Activated CD4-positive, alpha-beta memory T cell treated with anti-CD3 and anti-CD28 coated beads, Interleukin-2, amount 10 ng/mL, durations not matched to agents 7 days and 5 days (primary cell): ENCODE measurements around the gene ANKRD12. TPM values are rescaled to one million over a fixed set of nuclear protein-coding genes. Genes with fewer than 3 reads are reported as not detected.

Experiments used
- CTCF ChIA-PET: fragments of 350-600 bp; sonication (Branson Sonifier 250); formaldehyde crosslinking; loops from one replicate; lab custom pipeline; 2021; ENCODE audit warnings: antibody characterized with exemption, inconsistent platforms; lab: Charles Lee
- POLR2A ChIA-PET: fragments of 350-600 bp; sonication (Branson Sonifier 250); formaldehyde crosslinking; loops from one replicate; lab custom pipeline; 2021; ENCODE audit warnings: antibody characterized with exemption; lab: Charles Lee
- DNase-seq: peaks from one replicate; pipeline ENCODE4 v3.0.0-alpha.2; 2020
- H3K27ac Mint-ChIP-seq: one replicate; pipeline ENCODE4 v1.8.0; 2021; ENCODE audit warnings: mild to moderate bottlenecking, mixed read lengths
- H3K27me3 Mint-ChIP-seq: one replicate; pipeline ENCODE4 v1.8.0; 2021; ENCODE audit warnings: mixed read lengths
- H3K36me3 Mint-ChIP-seq: one replicate; pipeline ENCODE4 v1.8.0; 2021; ENCODE audit warnings: low read depth, mixed read lengths
- H3K4me1 Mint-ChIP-seq: one replicate; pipeline ENCODE4 v1.8.0; 2021; ENCODE audit warnings: mixed read lengths
- H3K4me3 Mint-ChIP-seq: one replicate; pipeline ENCODE4 v1.8.0; 2021; ENCODE audit warnings: mild to moderate bottlenecking, mixed read lengths
- H3K9me3 Mint-ChIP-seq: one replicate; pipeline ENCODE4 v1.8.0; 2021; ENCODE audit warnings: mixed read lengths
- total RNA-seq, 2 experiments: library from RNA; stranded (reverse); gene quantifications; one replicate each; pipeline ENCODE4 v1.2.3, GENCODE V29; 2021

ANKRD12 gene
- total RNA-seq, 2 experiments from 2014 or later, result 103 to 111 TPM

DNA sequence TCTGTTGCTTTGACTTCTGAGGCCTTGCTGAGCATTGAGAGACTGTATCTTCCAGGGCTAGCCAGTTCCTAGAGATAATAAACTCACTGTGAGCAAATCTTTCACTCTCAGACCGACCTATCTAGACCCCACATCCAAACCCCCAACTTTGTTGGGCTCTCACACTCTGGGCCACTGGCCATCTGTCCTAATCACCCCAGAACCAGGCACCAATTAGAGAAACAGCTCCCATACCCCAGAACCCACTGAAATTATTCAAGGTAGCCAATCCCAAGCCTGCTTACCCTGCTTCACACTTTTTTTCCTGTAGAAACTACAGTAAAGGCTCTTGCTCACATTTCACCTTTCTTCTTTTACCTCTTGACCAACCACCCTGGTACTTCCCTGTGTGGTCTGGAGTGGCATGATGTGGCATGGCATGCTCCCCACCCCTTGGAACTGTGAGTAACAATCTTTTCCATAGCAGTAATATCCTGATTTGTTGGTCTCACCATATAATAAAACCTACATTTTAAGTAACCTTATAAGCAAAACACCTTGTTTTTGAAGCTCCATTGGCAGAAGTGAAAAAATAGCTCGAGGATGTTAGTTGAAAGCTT lies 55.2 kb downstream of the ANKRD12 start:
- Mint-ChIP-seq H3K36me3 (peaks cover 73% of the 10 kb centered on the region), H3K9me3 (no peaks in the 10 kb centered on the region), H3K27me3 (no peaks in the 10 kb centered on the region), H3K4me3 (no peak overlapping the region), H3K27ac (no peak overlapping the region), H3K4me1 (peaks cover 12% of the 10 kb centered on the region)
- POLR2A ChIA-PET, result no interaction called here
- CTCF ChIA-PET, result no interaction called here
- no peak for DNase-seq

DNA sequence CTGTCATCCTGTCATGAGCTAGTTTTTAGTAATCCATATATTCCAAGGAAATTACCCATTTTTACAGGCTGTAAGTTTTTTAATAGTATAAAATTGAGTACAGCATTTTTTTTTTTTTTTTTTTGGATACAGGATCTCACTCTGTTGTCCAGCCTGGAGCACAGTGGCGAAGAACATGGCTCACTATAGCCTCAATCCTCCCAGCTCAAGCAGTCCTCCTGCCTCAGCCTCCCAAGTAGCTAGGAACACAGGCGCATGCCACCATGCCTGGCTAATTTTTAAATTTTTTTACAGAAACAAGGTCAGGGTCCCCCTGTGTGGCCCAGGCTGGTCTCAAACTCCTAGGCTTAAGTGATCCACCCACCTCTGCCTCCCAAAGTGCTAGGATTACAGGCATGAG lies 56.5 kb downstream of the ANKRD12 start:
- Mint-ChIP-seq H3K36me3 (peaks cover 68% of the 10 kb centered on the region), H3K9me3 (no peaks in the 10 kb centered on the region), H3K4me3 (no peak overlapping the region), H3K27ac (no peak overlapping the region), H3K27me3 (no peaks in the 10 kb centered on the region), H3K4me1 (peaks cover 12% of the 10 kb centered on the region)
- ChIA-PET POLR2A (interaction anchor here (0.7 kb wide), 1 partner anchor 137 kb away, joined by 3 read pairs; no protein-coding TSS in a partner anchor), CTCF (interaction anchor here (0.6 kb wide), 1 partner anchor 203 kb away, joined by 3 read pairs; no protein-coding TSS in a partner anchor)
- DNase-seq, result no peak

GRCh38 chr18:9196568-9196967 lies 60.0 kb downstream of the ANKRD12 start:
- Mint-ChIP-seq H3K36me3 (peaks cover 47% of the 10 kb centered on the region), H3K27me3 (no peaks in the 10 kb centered on the region), H3K4me3 (no peak overlapping the region), H3K27ac (no peak overlapping the region), H3K4me1 (peaks cover 12% of the 10 kb centered on the region), H3K9me3 (no peaks in the 10 kb centered on the region)
- DNase-seq, result no peak
- ChIA-PET POLR2A (no interaction called here), CTCF (interaction anchor here (0.9 kb wide), 1 partner anchor 9 kb away, joined by 3 read pairs; no protein-coding TSS in a partner anchor)

- ChIA-PET POLR2A (no interaction called here), CTCF (no interaction called here)
- no peaks in the 10 kb centered on the region for H3K9me3 Mint-ChIP-seq
- H3K4me3 Mint-ChIP-seq, result no peak overlapping the region
- peaks cover 2% of the 10 kb centered on the region for H3K4me1 Mint-ChIP-seq
- no peaks in the 10 kb centered on the region for H3K27me3 Mint-ChIP-seq
- H3K36me3 Mint-ChIP-seq, result peaks cover 44% of the 10 kb centered on the region
- DNase-seq, result no peak
- no peak overlapping the region for H3K27ac Mint-ChIP-seq
These were observed 63.1 kb downstream of the ANKRD12 start for GRCh38 chr18:9199681-9200080.

- DNase-seq, result no peak
- ChIA-PET CTCF (no interaction called here), POLR2A (no interaction called here)
- no peaks in the 10 kb centered on the region for H3K27me3 Mint-ChIP-seq
- no peaks in the 10 kb centered on the region for H3K9me3 Mint-ChIP-seq
- no peak overlapping the region for H3K4me3 Mint-ChIP-seq
- H3K27ac Mint-ChIP-seq, result no peak overlapping the region
- no peaks in the 10 kb centered on the region for H3K4me1 Mint-ChIP-seq
- peaks cover 37% of the 10 kb centered on the region for H3K36me3 Mint-ChIP-seq
These were observed 64.6 kb downstream of the ANKRD12 start for GRCh38 chr18:9201224-9201623.

DNA sequence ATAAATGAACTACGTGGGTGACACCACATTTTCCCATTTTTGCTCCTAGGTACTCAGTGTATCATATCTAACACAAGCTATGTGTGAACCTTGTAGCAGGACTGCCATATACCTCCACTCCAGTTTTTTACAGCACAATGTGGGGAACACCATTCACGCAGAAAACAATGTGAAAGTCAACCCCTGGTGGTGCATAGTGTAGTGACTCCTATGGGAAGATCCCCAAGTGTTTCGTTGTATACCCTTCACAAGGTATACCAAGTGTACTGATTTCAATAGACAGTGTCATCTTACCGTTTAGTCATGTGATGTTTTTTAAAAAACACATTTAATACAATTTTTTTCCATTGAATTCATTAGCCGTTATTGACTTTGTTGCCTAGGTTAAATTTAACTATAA lies 68.1 kb downstream of the ANKRD12 start:
- H3K4me3 Mint-ChIP-seq, result no peak overlapping the region
- CTCF ChIA-PET, result interaction anchor here (1.1 kb wide), 1 partner anchor 7 kb away, joined by 3 read pairs; no protein-coding TSS in a partner anchor
- peaks cover 47% of the 10 kb centered on the region for H3K36me3 Mint-ChIP-seq
- no peaks in the 10 kb centered on the region for H3K27me3 Mint-ChIP-seq
- POLR2A ChIA-PET, result no interaction called here
- no peak for DNase-seq
- H3K4me1 Mint-ChIP-seq, result peaks cover 2% of the 10 kb centered on the region
- H3K9me3 Mint-ChIP-seq, result no peaks in the 10 kb centered on the region
- no peak overlapping the region for H3K27ac Mint-ChIP-seq

- Mint-ChIP-seq H3K4me3 (no peak overlapping the region), H3K27me3 (no peaks in the 10 kb centered on the region), H3K4me1 (peaks cover 8% of the 10 kb centered on the region), H3K9me3 (no peaks in the 10 kb centered on the region), H3K27ac (no peak overlapping the region), H3K36me3 (peaks cover 48% of the 10 kb centered on the region)
- no peak for DNase-seq
- POLR2A ChIA-PET, result no interaction called here
- CTCF ChIA-PET, result no interaction called here
These were observed 69.8 kb downstream of the ANKRD12 start for GRCh38 chr18:9206421-9206820.

- H3K4me3 Mint-ChIP-seq, result no peak overlapping the region
- H3K27ac Mint-ChIP-seq, result no peak overlapping the region
- peaks cover 14% of the 10 kb centered on the region for H3K4me1 Mint-ChIP-seq
- ChIA-PET POLR2A (no interaction called here), CTCF (no interaction called here)
- H3K27me3 Mint-ChIP-seq, result no peaks in the 10 kb centered on the region
- no peak for DNase-seq
- peaks cover 51% of the 10 kb centered on the region for H3K36me3 Mint-ChIP-seq
- H3K9me3 Mint-ChIP-seq, result no peaks in the 10 kb centered on the region
These were observed 72.7 kb downstream of the ANKRD12 start for GRCh38 chr18:9209279-9209678.

- H3K27me3 Mint-ChIP-seq, result no peaks in the 10 kb centered on the region
- no peak for DNase-seq
- peaks cover 14% of the 10 kb centered on the region for H3K4me1 Mint-ChIP-seq
- H3K36me3 Mint-ChIP-seq, result peaks cover 55% of the 10 kb centered on the region
- POLR2A ChIA-PET, result no interaction called here
- H3K4me3 Mint-ChIP-seq, result no peak overlapping the region
- no peak overlapping the region for H3K27ac Mint-ChIP-seq
- no peaks in the 10 kb centered on the region for H3K9me3 Mint-ChIP-seq
- CTCF ChIA-PET, result no interaction called here
These were observed 74.4 kb downstream of the ANKRD12 start for GRCh38 chr18:9210966-9211365.

- H3K36me3 Mint-ChIP-seq, result peaks cover 64% of the 10 kb centered on the region
- no peak overlapping the region for H3K4me3 Mint-ChIP-seq
- H3K27me3 Mint-ChIP-seq, result no peaks in the 10 kb centered on the region
- POLR2A ChIA-PET, result no interaction called here
- no peak overlapping the region for H3K27ac Mint-ChIP-seq
- peaks cover 14% of the 10 kb centered on the region for H3K4me1 Mint-ChIP-seq
- no peak for DNase-seq
- CTCF ChIA-PET, result no interaction called here
- H3K9me3 Mint-ChIP-seq, result no peaks in the 10 kb centered on the region
These were observed 75.4 kb downstream of the ANKRD12 start for GRCh38 chr18:9211955-9212354.

- Mint-ChIP-seq H3K4me1 (peaks cover 12% of the 10 kb centered on the region), H3K9me3 (no peaks in the 10 kb centered on the region), H3K27ac (no peak overlapping the region), H3K4me3 (no peak overlapping the region), H3K27me3 (no peaks in the 10 kb centered on the region), H3K36me3 (peaks cover 74% of the 10 kb centered on the region)
- ChIA-PET CTCF (no interaction called here), POLR2A (interaction anchor here (0.8 to 1.0 kb wide), 2 partner anchors 12 to 97 kb away, joined by 3 read pairs; no protein-coding TSS in a partner anchor)
- DNase-seq, result no peak
These were observed 78.8 kb downstream of the ANKRD12 start for GRCh38 chr18:9215221-9215933.

GRCh38 chr18:9216459-9216858 lies 79.9 kb downstream of the ANKRD12 start:
- no peak overlapping the region for H3K4me3 Mint-ChIP-seq
- H3K27me3 Mint-ChIP-seq, result no peaks in the 10 kb centered on the region
- POLR2A ChIA-PET, result no interaction called here
- CTCF ChIA-PET, result interaction anchor here (1.0 kb wide), 1 partner anchor 9 kb away, joined by 3 read pairs; no protein-coding TSS in a partner anchor
- DNase-seq, result no peak
- H3K36me3 Mint-ChIP-seq, result peaks cover 78% of the 10 kb centered on the region
- H3K9me3 Mint-ChIP-seq, result no peaks in the 10 kb centered on the region
- peaks cover 6% of the 10 kb centered on the region for H3K4me1 Mint-ChIP-seq
- H3K27ac Mint-ChIP-seq, result no peak overlapping the region

GRCh38 chr18:9217743-9218451 lies 81.3 kb downstream of the ANKRD12 start:
- no peak for DNase-seq
- ChIA-PET CTCF (interaction anchor here (1.0 kb wide), 1 partner anchor 8 kb away, joined by 3 read pairs; no protein-coding TSS in a partner anchor), POLR2A (no interaction called here)
- Mint-ChIP-seq H3K9me3 (no peaks in the 10 kb centered on the region), H3K36me3 (peaks cover 79% of the 10 kb centered on the region), H3K4me1 (peaks cover 1% of the 10 kb centered on the region), H3K27ac (no peak overlapping the region), H3K27me3 (no peaks in the 10 kb centered on the region), H3K4me3 (no peak overlapping the region)
